Panc1 (cell line): ENCODE measurements around the gene ZNF724. TPM values are rescaled to one million over a fixed set of nuclear protein-coding genes. Genes with fewer than 3 reads are reported as not detected.

Experiments
- ATAC-seq: fragments of 200-7000 bp; cut with Tn5 transposase; 2 replicates; pipeline ENCODE4 v1.9.1; 2020; ENCODE audit warnings: mild to moderate bottlenecking, moderate library complexity
- BruUV-seq: library from RNA; stranded (reverse); fragments of 400-500 nt; replicated peaks from 2 replicates; lab custom pipeline; 2021; lab: Mats Ljungman, UMichigan
- CTCF ChIA-PET: fragments of 300-600 bp; sonication (Branson Sonifier 250); formaldehyde crosslinking; loops from one replicate; lab custom pipeline; 2022; ENCODE audit warnings: antibody characterized with exemption; lab: Charles Lee
- POLR2A ChIA-PET: fragments of 300-600 bp; sonication (Branson Sonifier 250); formaldehyde crosslinking; loops from one replicate; lab custom pipeline; 2022; ENCODE audit warnings: antibody characterized with exemption; lab: Charles Lee
- DNase-seq: peaks from one replicate; pipeline ENCODE4 v3.0.0-alpha.2; 2010; ENCODE audit warnings: low read depth, low spot score
- H3K27ac ChIP-seq: 2 replicates; pipeline ENCODE4 v1.5.1; 2011; ENCODE audit warnings: mild to moderate bottlenecking, low read length, inconsistent platforms
- H3K27me3 ChIP-seq: fragments of 200-500 bp; sonication (Bioruptor generic); 2 replicates; pipeline ENCODE4 v1.6.0; 2014; ENCODE audit warnings: low read length, inconsistent platforms; ENCODE audit not compliant: control insufficient read depth, insufficient read depth
- H3K36me3 ChIP-seq: fragments of 200-500 bp; sonication (Bioruptor generic); 2 replicates; pipeline ENCODE4 v1.5.1; 2014; ENCODE audit warnings: inconsistent platforms, mild to moderate bottlenecking, low read length, moderate library complexity; ENCODE audit not compliant: control insufficient read depth, insufficient read depth
- H3K4me1 ChIP-seq: 2 replicates; pipeline ENCODE4 v1.5.1; 2011; ENCODE audit warnings: inconsistent platforms, mild to moderate bottlenecking, low read length, moderate library complexity; ENCODE audit not compliant: control insufficient read depth, insufficient read depth
- H3K4me3 ChIP-seq, 2 experiments: 2 replicates each; pipeline ENCODE4 v1.5.1; 2011 to 2012; ENCODE audit warnings: low read depth in 2 of 2, low read length in 2 of 2, mild to moderate bottlenecking in 2 of 2, inconsistent platforms in 1 of 2, moderate library complexity in 1 of 2
- H3K9me3 ChIP-seq: fragments of 200-500 bp; sonication (Bioruptor generic); 2 replicates; pipeline ENCODE4 v1.5.1; 2014; ENCODE audit warnings: low read depth, mild to moderate bottlenecking, inconsistent platforms, low read length, moderate library complexity; ENCODE audit not compliant: control insufficient read depth, insufficient read depth
- CTCF ChIP-seq: fragments of 450-650 bp; IDR thresholded peaks from 2 replicates; pipeline ENCODE4 v1.5.1; 2017; ENCODE audit warnings: mild to moderate bottlenecking
- POLR2AphosphoS5 ChIP-seq: IDR thresholded peaks from 2 replicates; pipeline ENCODE4 v1.6.1; 2012; ENCODE audit warnings: mild to moderate bottlenecking, low read depth, low read length, moderate library complexity
- REST ChIP-seq, 2 experiments: IDR thresholded peaks; 2 replicates each; pipeline ENCODE4 v1.6.1; 2011 to 2012; ENCODE audit warnings: low read depth in 2 of 2, control low read depth in 1 of 2, low read length in 1 of 2, mild to moderate bottlenecking in 1 of 2, moderate library complexity in 1 of 2; ENCODE audit not compliant: insufficient read depth in 1 of 2
- SIN3A ChIP-seq: IDR thresholded peaks from 2 replicates; pipeline ENCODE4 v1.6.1; 2012; ENCODE audit warnings: low read depth, mild to moderate bottlenecking, low read length, moderate library complexity, borderline replicate concordance; ENCODE audit not compliant: insufficient read depth
- TCF7L2 ChIP-seq: IDR thresholded peaks from 2 replicates; pipeline ENCODE4 v1.6.1; 2011; ENCODE audit warnings: mild to moderate bottlenecking, low read depth, low read length, inconsistent platforms
- in situ Hi-C: cut with HindIII; loops from 2 replicates; pipeline ENCODE4 v1.10.0; 2016; ENCODE audit warnings: low sequenced_read_pairs, low pct_unique_long_range_greater_than_20kb
- intact Hi-C: fragments of 100-400 bp; cut with micrococcal nuclease; formaldehyde crosslinking; loops from one replicate; pipeline ENCODE4 v1.10.0; 2022; ENCODE audit not compliant: unreplicated experiment
- total RNA-seq: library from RNA; stranded (reverse); gene quantifications from one replicate; pipeline ENCODE4 v1.2.1, GENCODE V29; 2021; ENCODE audit not compliant: unreplicated experiment

Gene ZNF724
- total RNA-seq, 1 experiment from 2014 or later = 11.0 TPM

GRCh38 chr19:23203841-23204344, 46.3 kb downstream of the ZNF724 start:
- H3K27ac ChIP-seq = no peak overlapping the region
- no peaks in the 10 kb centered on the region for H3K36me3 ChIP-seq
- H3K27me3 ChIP-seq = no peaks in the 10 kb centered on the region
- no peak overlapping the region for H3K4me3 ChIP-seq
- TF ChIP-seq SIN3A = no peak
- no peak for TF ChIP-seq POLR2AphosphoS5
- TF ChIP-seq REST (IDR thresholded peaks at IDR 0.05; ENCODE audit: insufficient read depth in 1 of 2, low read depth in 2 of 2, low read length in 1 of 2) = no peak
- no peak for TF ChIP-seq CTCF
- no peak for TF ChIP-seq TCF7L2
- in situ Hi-C loops (no loop called here), intact Hi-C loops (no loop called here)
- POLR2A ChIA-PET = no interaction called here
- DNase-seq = no peak
- CTCF ChIA-PET = no interaction called here
- no TSS peak for BruUV-seq
- H3K4me1 ChIP-seq = no peaks in the 10 kb centered on the region
- H3K9me3 ChIP-seq = no peaks in the 10 kb centered on the region
- no peak for ATAC-seq

- no peaks in the 10 kb centered on the region for H3K9me3 ChIP-seq
- BruUV-seq = no TSS peak
- in situ Hi-C loops (no loop called here), intact Hi-C loops (no loop called here)
- H3K27me3 ChIP-seq = no peaks in the 10 kb centered on the region
- H3K27ac ChIP-seq = no peak overlapping the region
- TF ChIP-seq REST (IDR thresholded peaks at IDR 0.05; ENCODE audit: insufficient read depth in 1 of 2, low read depth in 2 of 2, low read length in 1 of 2) (no peak), SIN3A (no peak), CTCF (no peak), TCF7L2 (no peak), POLR2AphosphoS5 (no peak)
- DNase-seq = no peak
- CTCF ChIA-PET = no interaction called here
- no peaks in the 10 kb centered on the region for H3K36me3 ChIP-seq
- no peak overlapping the region for H3K4me3 ChIP-seq
- no peaks in the 10 kb centered on the region for H3K4me1 ChIP-seq
- ATAC-seq = no peak
- POLR2A ChIA-PET = no interaction called here
Measured at GRCh38 chr19:23190341-23190740, 59.9 kb downstream of the ZNF724 start.
